Neural cell (in vitro differentiated cells): ENCODE results near the gene CASP3. TPM values are rescaled to one million over a fixed set of nuclear protein-coding genes. Genes with fewer than 3 reads are reported as not detected.
"Not testable (repeated sequence)": the region's sequence is repeated elsewhere in the genome, so short reads cannot be mapped to it uniquely, and the experiment has no call there.

ENCODE experiments used
- H2AFZ ChIP-seq: fragments of 200-600, 300-800 bp; sonication (generic), shearing (Covaris generic); 2 replicates; pipeline ENCODE4 v1.6.0; 2014; ENCODE audit warnings: low read depth, mild to moderate bottlenecking, antibody characterized with exemption, low read length, moderate library complexity
- H3F3A ChIP-seq: fragments of 200-600 bp; shearing (Covaris generic); 2 replicates; pipeline ENCODE4 v1.6.1; 2016; ENCODE audit warnings: mild to moderate bottlenecking, moderate library complexity, mixed read lengths, antibody characterized with exemption, low read length; ENCODE audit not compliant: insufficient read depth, poor library complexity, severe bottlenecking
- H3K27ac ChIP-seq: fragments of 200-600, 300-800 bp; sonication (generic), shearing (Covaris generic); 2 replicates; pipeline ENCODE4 v1.5.1; 2014; ENCODE audit warnings: mild to moderate bottlenecking, low read length, moderate library complexity
- H3K27me3 ChIP-seq: fragments of 300-800, 200-600 bp; sonication (generic), shearing (Covaris generic); 2 replicates; pipeline ENCODE4 v1.6.0; 2014; ENCODE audit warnings: mild to moderate bottlenecking, low read depth, low read length, moderate library complexity; ENCODE audit not compliant: insufficient read depth
- H3K36me3 ChIP-seq: fragments of 300-800, 200-600 bp; sonication (generic), shearing (Covaris generic); 2 replicates; pipeline ENCODE4 v1.5.1; 2014; ENCODE audit warnings: mild to moderate bottlenecking, antibody characterized with exemption, low read length, moderate library complexity; ENCODE audit not compliant: insufficient read depth
- H3K4me2 ChIP-seq: fragments of 300-800, 200-600 bp; sonication (generic), shearing (Covaris generic); 2 replicates; pipeline ENCODE4 v1.6.0; 2014; ENCODE audit warnings: mild to moderate bottlenecking, low read length
- H3K4me3 ChIP-seq: fragments of 300-800, 200-600 bp; sonication (generic), shearing (Covaris generic); 2 replicates; pipeline ENCODE4 v1.5.1; 2014; ENCODE audit warnings: mild to moderate bottlenecking, low read length, moderate library complexity
- H3K79me2 ChIP-seq: fragments of 200-600 bp; shearing (Covaris generic); replicated peaks from 2 replicates; pipeline ENCODE4 v1.6.0; 2014; ENCODE audit warnings: mild to moderate bottlenecking, low read length, moderate library complexity; ENCODE audit not compliant: insufficient read depth
- H3K9ac ChIP-seq: fragments of 300-800, 200-600 bp; sonication (generic), shearing (Covaris generic); 2 replicates; pipeline ENCODE4 v1.6.1; 2016; ENCODE audit warnings: mild to moderate bottlenecking, low read length, mixed read lengths
- H3K9me2 ChIP-seq: fragments of 200-600 bp; shearing (Covaris generic); 2 replicates; pipeline ENCODE4 v1.6.1; 2016; ENCODE audit warnings: mild to moderate bottlenecking, low read length, mixed read lengths; ENCODE audit not compliant: insufficient read depth
- H3K9me3 ChIP-seq: fragments of 200-600, 300-800 bp; sonication (generic), shearing (Covaris generic); 2 replicates; pipeline ENCODE4 v1.6.1; 2016; ENCODE audit warnings: mild to moderate bottlenecking, mixed run types, low read length, moderate library complexity, mixed read lengths
- H4K20me1 ChIP-seq: fragments of 200-600 bp; shearing (Covaris generic); 2 replicates; pipeline ENCODE4 v1.6.1; 2016; ENCODE audit warnings: mild to moderate bottlenecking, mixed run types; ENCODE audit not compliant: insufficient read depth
- CTCF ChIP-seq: fragments of 450-650 bp; IDR thresholded peaks from 2 replicates; pipeline ENCODE4 v1.5.1; 2014; ENCODE audit warnings: antibody characterized with exemption, mild to moderate bottlenecking, moderate library complexity; ENCODE audit not compliant: poor library complexity, severe bottlenecking
- EP300 ChIP-seq: fragments of 450-650 bp; conservative IDR thresholded peaks from 2 replicates; pipeline ENCODE4 v1.6.1; 2014; ENCODE audit warnings: antibody characterized with exemption, mild to moderate bottlenecking, moderate library complexity; ENCODE audit not compliant: poor library complexity, severe bottlenecking
- EZH2 ChIP-seq: fragments of 200-600, 300-800 bp; shearing (Covaris generic), sonication (generic); IDR thresholded peaks from 2 replicates; pipeline ENCODE4 v1.6.1; 2014; ENCODE audit warnings: antibody characterized with exemption, low read length, borderline replicate concordance, mild to moderate bottlenecking; ENCODE audit not compliant: insufficient read depth, poor library complexity, severe bottlenecking
- MXI1 ChIP-seq: fragments of 450-650 bp; conservative IDR thresholded peaks from 2 replicates; pipeline ENCODE4 v1.6.1; 2014; ENCODE audit warnings: antibody characterized with exemption, mild to moderate bottlenecking; ENCODE audit not compliant: poor library complexity, severe bottlenecking
- POLR2AphosphoS5 ChIP-seq: IDR thresholded peaks from 2 replicates; pipeline ENCODE4 v1.6.1; 2012
- RAD21 ChIP-seq: fragments of 450-650 bp; conservative IDR thresholded peaks from 2 replicates; pipeline ENCODE4 v1.6.1; 2014; ENCODE audit warnings: antibody characterized with exemption, mild to moderate bottlenecking, moderate library complexity
- REST ChIP-seq: IDR thresholded peaks from 2 replicates; pipeline ENCODE4 v1.6.1; 2012; ENCODE audit warnings: borderline replicate concordance
- SMC3 ChIP-seq: fragments of 450-650 bp; conservative IDR thresholded peaks from 2 replicates; pipeline ENCODE4 v1.6.1; 2014; ENCODE audit warnings: antibody characterized with exemption, mild to moderate bottlenecking, moderate library complexity; ENCODE audit not compliant: poor library complexity
- polyA plus RNA-seq: library from polyadenylated mRNA; depleted of rRNA; stranded (reverse); fragments of >200 nt; gene quantifications from 2 replicates; pipeline ENCODE4 v1.2.3, GENCODE V29; 2014

The CASP3 gene
- polyA plus RNA-seq, 1 donor from 2014 or later = 116 TPM

GRCh38 chr4:184632842-184633241, 16.4 kb downstream of the CASP3 start:
- Histone ChIP-seq H3K9me2 (no peaks in the 10 kb centered on the region), H3K27ac (no peak overlapping the region), H3K4me2 (no peak overlapping the region), H3K79me2 (no peaks in the 10 kb centered on the region), H4K20me1 (no peaks in the 10 kb centered on the region), H3K27me3 (no peaks in the 10 kb centered on the region), H3K9ac (no peak overlapping the region), H3K4me3 (no peak overlapping the region), H3K36me3 (peaks cover 7% of the 10 kb centered on the region), H2AFZ (no peak overlapping the region), H3K9me3 (no peaks in the 10 kb centered on the region), H3F3A (no peaks in the 10 kb centered on the region)
- TF ChIP-seq SMC3 = no peak
- no peak for TF ChIP-seq CTCF
- no peak for TF ChIP-seq POLR2AphosphoS5
- TF ChIP-seq REST = no peak
- TF ChIP-seq EP300 = no peak
- no peak for TF ChIP-seq RAD21
- no peak for TF ChIP-seq MXI1
- TF ChIP-seq EZH2 = no peak

GRCh38 chr4:184628103-184628502, 21.1 kb downstream of the CASP3 start:
- Histone ChIP-seq H4K20me1 (no peaks in the 10 kb centered on the region), H3K79me2 (no peaks in the 10 kb centered on the region), H3K27me3 (no peaks in the 10 kb centered on the region), H3K4me2 (no peak overlapping the region), H2AFZ (no peak overlapping the region), H3K9ac (no peak overlapping the region), H3K9me2 (no peaks in the 10 kb centered on the region), H3K4me3 (no peak overlapping the region), H3K36me3 (peaks cover 11% of the 10 kb centered on the region), H3F3A (no peaks in the 10 kb centered on the region), H3K27ac (no peak overlapping the region), H3K9me3 (no peaks in the 10 kb centered on the region)
- TF ChIP-seq RAD21 = no peak
- no peak for TF ChIP-seq SMC3

GRCh38 chr4:184625783-184626596, 23.3 kb downstream of the CASP3 start:
- not testable (repeated sequence) for H3F3A ChIP-seq, H3K9ac ChIP-seq, H3K79me2 ChIP-seq, H2AFZ ChIP-seq, H3K36me3 ChIP-seq, H4K20me1 ChIP-seq, H3K9me3 ChIP-seq, H3K9me2 ChIP-seq, H3K27me3 ChIP-seq, H3K27ac ChIP-seq, H3K4me3 ChIP-seq, H3K4me2 ChIP-seq
